Measurements from ENCODE around the gene KRTAP2-2. TPM values are rescaled to one million over a fixed set of nuclear protein-coding genes. Genes with fewer than 3 reads are reported as not detected.

The KRTAP2-2 gene
- total RNA-seq, 1 donor from 2014 or later = not detected

GRCh38 chr17:41082626-41083025 is 27.6 kb upstream of the KRTAP2-2 start:
- Mint-ChIP-seq H3K27me3 (ENCODE audit: insufficient read depth, low read depth) (no peaks in the 10 kb centered on the region), H3K9me3 (no peaks in the 10 kb centered on the region), H3K27ac (no peak overlapping the region), H3K4me1 (peaks cover 2% of the 10 kb centered on the region), H3K36me3 (no peaks in the 10 kb centered on the region), H3K4me3 (no peak overlapping the region)
- Histone ChIP-seq H3K9me3 (ENCODE audit: low read depth) (no peaks in the 10 kb centered on the region), H3K4me3 (no peak overlapping the region), H3F3A (ENCODE audit: low read depth) (no peaks in the 10 kb centered on the region), H3K4me1 (no peaks in the 10 kb centered on the region), H3K27ac (no peak overlapping the region), H4K20me1 (ENCODE audit: low read depth) (no peaks in the 10 kb centered on the region), H3K4me2 (no peak overlapping the region), H3K27me3 (no peaks in the 10 kb centered on the region), H3K36me3 (no peaks in the 10 kb centered on the region), H2AFZ (replicated peaks) (no peak overlapping the region), H3K79me2 (ENCODE audit: low read depth) (no peaks in the 10 kb centered on the region), H3K9ac (no peak overlapping the region)
- no peak for DNase-seq (ENCODE audit: low spot score)
- TF ChIP-seq EZH2 (IDR thresholded peaks at IDR 0.05) = no peak
- no peak for TF ChIP-seq EZH2phosphoT487 (IDR thresholded peaks at IDR 0.05)
- no peak for TF ChIP-seq CTCF (IDR thresholded peaks at IDR 0.05)

- no peaks in the 10 kb centered on the region for H3K9me3 ChIP-seq (ENCODE audit: low read depth)
- Mint-ChIP-seq H3K27me3 (ENCODE audit: insufficient read depth, low read depth) (no peaks in the 10 kb centered on the region), H3K9me3 (no peaks in the 10 kb centered on the region), H3K36me3 (no peaks in the 10 kb centered on the region), H3K4me1 (no peaks in the 10 kb centered on the region), H3K4me3 (no peak overlapping the region), H3K27ac (no peak overlapping the region)
- no peak overlapping the region for H3K4me2 ChIP-seq
- H2AFZ ChIP-seq (replicated peaks) = no peak overlapping the region
- no peak overlapping the region for H3K27ac ChIP-seq
- no peak overlapping the region for H3K9ac ChIP-seq
- no peaks in the 10 kb centered on the region for H4K20me1 ChIP-seq (ENCODE audit: low read depth)
- no peaks in the 10 kb centered on the region for H3K27me3 ChIP-seq
- TF ChIP-seq EZH2phosphoT487 (IDR thresholded peaks at IDR 0.05) (no peak), EZH2 (IDR thresholded peaks at IDR 0.05) (no peak), CTCF (IDR thresholded peaks at IDR 0.05) (no peak)
- no peak overlapping the region for H3K4me3 ChIP-seq
- no peak for DNase-seq (ENCODE audit: low spot score)
- no peaks in the 10 kb centered on the region for H3K4me1 ChIP-seq
- no peaks in the 10 kb centered on the region for H3K36me3 ChIP-seq
- H3F3A ChIP-seq (ENCODE audit: low read depth) = no peaks in the 10 kb centered on the region
- no peaks in the 10 kb centered on the region for H3K79me2 ChIP-seq (ENCODE audit: low read depth)
These were observed 21.8 kb upstream of the KRTAP2-2 start for GRCh38 chr17:41076788-41077187.

GRCh38 chr17:41073676-41074075 is 18.6 kb upstream of the KRTAP2-2 start:
- Histone ChIP-seq H3K9ac (no peak overlapping the region), H3K4me3 (no peak overlapping the region), H2AFZ (replicated peaks) (no peak overlapping the region), H3K27ac (no peak overlapping the region), H3F3A (ENCODE audit: low read depth) (no peaks in the 10 kb centered on the region), H3K27me3 (no peaks in the 10 kb centered on the region), H3K36me3 (no peaks in the 10 kb centered on the region), H3K79me2 (ENCODE audit: low read depth) (no peaks in the 10 kb centered on the region), H4K20me1 (ENCODE audit: low read depth) (no peaks in the 10 kb centered on the region), H3K4me1 (no peaks in the 10 kb centered on the region), H3K9me3 (ENCODE audit: low read depth) (no peaks in the 10 kb centered on the region), H3K4me2 (no peak overlapping the region)
- DNase-seq (ENCODE audit: low spot score) = no peak
- Mint-ChIP-seq H3K27ac (no peak overlapping the region), H3K36me3 (no peaks in the 10 kb centered on the region), H3K9me3 (no peaks in the 10 kb centered on the region), H3K4me3 (no peak overlapping the region), H3K27me3 (ENCODE audit: insufficient read depth, low read depth) (no peaks in the 10 kb centered on the region), H3K4me1 (no peaks in the 10 kb centered on the region)
- TF ChIP-seq CTCF (IDR thresholded peaks at IDR 0.05) = no peak
- TF ChIP-seq EZH2 (IDR thresholded peaks at IDR 0.05) = no peak
- TF ChIP-seq EZH2phosphoT487 (IDR thresholded peaks at IDR 0.05) = no peak

Data from neural progenitor cell (in vitro differentiated cells).